AG04450 (cell line): ENCODE results near the gene ALG8. TPM values are rescaled to one million over a fixed set of nuclear protein-coding genes. Genes with fewer than 3 reads are reported as not detected.
A peak's percentile ranks its signal among the peaks of the same experiment; 100 is the strongest.

Source experiments
- CTCF ChIA-PET: fragments of 300-600, 350-600 bp; formaldehyde crosslinking; extraction: SDS; loops from one replicate; lab custom pipeline; 2022; ENCODE audit warnings: antibody characterized with exemption, inconsistent platforms; lab: Charles Lee
- POLR2A ChIA-PET: fragments of 350-600 bp; formaldehyde crosslinking; extraction: SDS; loops from one replicate; lab custom pipeline; 2021; ENCODE audit warnings: antibody characterized with exemption, inconsistent platforms; lab: Yijun Ruan, JAX
- DNase-seq: peaks from one replicate; pipeline ENCODE4 v3.0.0-alpha.2; 2011; ENCODE audit warnings: low read depth, low spot score
- H3K27ac ChIP-seq: one replicate; pipeline ENCODE4 v1.5.1; 2012; ENCODE audit warnings: low read depth, low read length, control low read depth
- H3K27me3 ChIP-seq: one replicate; pipeline ENCODE4 v1.6.0; 2012; ENCODE audit warnings: low read length; ENCODE audit not compliant: control insufficient read depth, insufficient read depth
- H3K4me3 ChIP-seq: 2 replicates; pipeline ENCODE4 v1.5.1; 2011; ENCODE audit warnings: mild to moderate bottlenecking, low read depth, low read length, control low read depth
- H3K9me3 ChIP-seq: 2 replicates; pipeline ENCODE4 v1.5.1; 2012; ENCODE audit warnings: low read length; ENCODE audit not compliant: control insufficient read depth, insufficient read depth
- polyA minus RNA-seq: library from RNA; depleted of rRNA, polyadenylated mRNA; stranded (reverse); fragments of >200 nt; gene quantifications from 2 replicates; pipeline ENCODE4 v1.2.3, GENCODE V29; 2011; rRNA and poly(A)+ RNA removed
- polyA plus RNA-seq: library from polyadenylated mRNA; depleted of rRNA; stranded (reverse); fragments of >200 nt; gene quantifications from 2 replicates; pipeline ENCODE4 v1.2.3, GENCODE V29; 2011; rRNA removed
- TF ChIP-seq, protein P1 (sequence below): IDR thresholded peaks from 2 replicates; pipeline ENCODE4 v1.5.1; 2011; ENCODE audit warnings: low read depth, low read length, control low read depth, inconsistent platforms

The ALG8 gene
- polyA plus RNA-seq (58.4 and 80.0 TPM in 2 replicates), polyA minus RNA-seq (26.1 and 44.5 TPM in 2 replicates)

DNA sequence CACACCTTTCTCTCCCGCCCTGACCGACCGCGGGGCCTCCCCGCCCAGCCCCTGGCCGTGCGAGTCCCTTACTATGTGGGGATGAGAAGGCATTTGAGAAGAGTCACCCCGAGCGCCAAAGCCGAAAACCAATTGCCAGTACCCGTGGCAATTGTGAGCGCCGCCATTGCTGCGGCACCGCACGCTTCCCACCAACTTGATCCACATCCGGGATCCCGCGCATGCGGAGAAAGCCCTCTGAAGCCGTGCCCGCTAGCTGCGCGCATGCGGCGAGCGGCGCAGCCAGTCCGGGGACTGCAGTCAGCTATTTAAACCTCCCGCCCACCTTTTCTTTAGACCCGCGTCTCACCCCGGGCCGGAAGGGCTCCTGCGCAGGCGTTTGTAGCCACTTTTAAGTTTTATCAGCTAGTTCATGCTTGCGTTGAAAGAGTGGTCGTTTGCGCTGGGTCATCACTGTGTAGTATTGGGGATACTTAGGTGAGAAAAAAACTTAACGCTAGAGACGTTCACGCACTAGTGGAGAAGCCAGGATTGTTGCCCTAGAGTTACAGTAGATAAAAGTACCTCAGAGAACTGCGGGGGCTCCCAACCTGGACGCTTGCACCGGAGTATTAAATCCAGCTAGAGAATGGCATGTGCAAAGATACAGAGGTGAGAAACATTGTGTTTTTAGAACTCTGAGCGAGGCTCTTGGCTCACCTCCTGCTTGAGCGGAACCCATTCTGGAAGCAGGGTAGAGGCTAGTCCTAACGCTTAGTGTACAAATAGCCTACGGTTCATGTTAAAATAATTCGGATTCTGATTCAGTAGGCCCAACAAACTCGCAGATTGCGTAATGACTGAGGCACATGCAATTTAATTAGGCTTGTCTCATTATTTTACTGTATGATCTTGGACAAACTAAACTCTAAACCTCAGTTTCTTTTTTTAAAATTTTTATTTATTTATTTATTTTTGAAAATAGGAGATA lies at the start of gene ALG8:
Gene ALG8 (minus strand): TSS at position 205 of the 970 bp plus-strand sequence. CDS start 38 bp downstream, at position 167.
- Histone ChIP-seq H3K9me3 (no peaks in the 10 kb centered on the region; the same call in 1 of the 2 replicates), H3K27ac (peak within 1 kb of the TSS; percentile 90), H3K4me3 (peak within 1 kb of the TSS; percentile 87), H3K27me3 (no peaks in the 10 kb centered on the region)
- TF ChIP-seq, protein P1, sequence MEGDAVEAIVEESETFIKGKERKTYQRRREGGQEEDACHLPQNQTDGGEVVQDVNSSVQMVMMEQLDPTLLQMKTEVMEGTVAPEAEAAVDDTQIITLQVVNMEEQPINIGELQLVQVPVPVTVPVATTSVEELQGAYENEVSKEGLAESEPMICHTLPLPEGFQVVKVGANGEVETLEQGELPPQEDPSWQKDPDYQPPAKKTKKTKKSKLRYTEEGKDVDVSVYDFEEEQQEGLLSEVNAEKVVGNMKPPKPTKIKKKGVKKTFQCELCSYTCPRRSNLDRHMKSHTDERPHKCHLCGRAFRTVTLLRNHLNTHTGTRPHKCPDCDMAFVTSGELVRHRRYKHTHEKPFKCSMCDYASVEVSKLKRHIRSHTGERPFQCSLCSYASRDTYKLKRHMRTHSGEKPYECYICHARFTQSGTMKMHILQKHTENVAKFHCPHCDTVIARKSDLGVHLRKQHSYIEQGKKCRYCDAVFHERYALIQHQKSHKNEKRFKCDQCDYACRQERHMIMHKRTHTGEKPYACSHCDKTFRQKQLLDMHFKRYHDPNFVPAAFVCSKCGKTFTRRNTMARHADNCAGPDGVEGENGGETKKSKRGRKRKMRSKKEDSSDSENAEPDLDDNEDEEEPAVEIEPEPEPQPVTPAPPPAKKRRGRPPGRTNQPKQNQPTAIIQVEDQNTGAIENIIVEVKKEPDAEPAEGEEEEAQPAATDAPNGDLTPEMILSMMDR: no peak
- CTCF ChIA-PET: interaction anchor here (1.1 to 1.3 kb wide), 2 partner anchors 363 to 425 kb away, joined by 3 to 6 read pairs; no protein-coding TSS in a partner anchor
- DNase-seq: peak; percentile 91
- POLR2A ChIA-PET: interaction anchor here (0.6 to 1.7 kb wide), 7 partner anchors 8 to 446 kb away, joined by 3 to 7 read pairs (median 4); partner anchors contain the start of genes INTS4, KCTD21, NDUFC2 and USP35

DNA sequence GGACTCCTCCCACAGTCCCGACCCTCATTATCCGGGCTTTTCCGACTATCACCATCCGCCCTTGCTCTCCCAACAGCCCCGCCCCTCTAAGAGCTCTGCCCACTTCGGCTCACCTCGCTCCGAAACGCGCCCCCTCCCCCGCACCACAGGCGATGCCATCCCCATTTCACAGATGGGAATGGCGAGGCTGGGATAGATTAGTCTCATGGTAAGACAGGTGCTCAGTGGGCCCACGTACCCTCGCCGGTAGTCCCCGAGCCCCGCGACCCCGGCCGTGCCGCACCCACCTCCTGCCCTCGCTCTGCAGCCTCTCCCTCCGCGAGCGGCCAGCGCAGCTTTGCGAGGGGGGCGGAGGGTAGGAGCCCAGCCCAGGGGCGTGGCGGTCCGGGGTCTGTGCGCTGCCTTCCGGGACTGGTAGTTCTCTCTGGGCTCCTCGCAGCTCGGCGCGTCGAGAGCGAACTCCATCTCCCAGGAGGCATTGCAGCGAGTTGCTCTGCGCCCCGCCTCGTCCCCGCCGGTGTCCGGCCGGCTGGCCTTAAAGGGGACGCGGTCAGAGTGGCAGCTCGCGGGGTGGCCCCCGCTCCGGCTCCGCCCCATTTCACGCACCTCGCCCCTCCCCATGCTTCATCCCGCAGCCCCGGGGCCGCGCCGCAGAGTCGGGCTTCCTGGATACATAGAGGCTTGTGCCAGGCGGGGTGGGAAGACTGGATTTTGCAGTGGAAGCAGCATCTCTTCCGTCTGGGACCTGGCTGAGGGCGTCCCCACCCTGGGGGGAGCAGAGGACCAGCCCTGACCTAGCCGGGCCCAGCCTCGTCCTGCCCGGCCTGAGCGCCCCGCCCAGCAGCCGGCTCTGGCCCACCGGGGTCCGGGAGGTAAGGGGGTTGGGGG lies 49.1 kb upstream of the ALG8 start, which contains the start of the genes KCTD21 and USP35:
Gene KCTD21 (minus strand): TSS at position 341 of the 888 bp plus-strand sequence. CDS start 14,072 bp downstream, outside the sequence.
Gene USP35 (plus strand): TSS at position 634 of the 888 bp plus-strand sequence. CDS start 7,327 bp downstream, outside the sequence.
- no peaks in the 10 kb centered on the region for H3K9me3 ChIP-seq
- no peaks in the 10 kb centered on the region for H3K27me3 ChIP-seq
- peak; percentile 91 for DNase-seq
- TF ChIP-seq, protein P1: no peak
- ChIA-PET CTCF (interaction anchor here (0.6 to 1.9 kb wide), 2 partner anchors 40 to 376 kb away, joined by 4 to 5 read pairs; no protein-coding TSS in a partner anchor), POLR2A (interaction anchor here (0.6 to 1.8 kb wide), 13 partner anchors 14 to 375 kb away, joined by 3 to 9 read pairs (median 4); partner anchors contain the start of genes ALG8, GAB2, INTS4 and RSF1)
- H3K4me3 ChIP-seq: peak within 1 kb of the TSS; percentile 82
- peak within 1 kb of the TSS; percentile 22 for H3K27ac ChIP-seq

DNA sequence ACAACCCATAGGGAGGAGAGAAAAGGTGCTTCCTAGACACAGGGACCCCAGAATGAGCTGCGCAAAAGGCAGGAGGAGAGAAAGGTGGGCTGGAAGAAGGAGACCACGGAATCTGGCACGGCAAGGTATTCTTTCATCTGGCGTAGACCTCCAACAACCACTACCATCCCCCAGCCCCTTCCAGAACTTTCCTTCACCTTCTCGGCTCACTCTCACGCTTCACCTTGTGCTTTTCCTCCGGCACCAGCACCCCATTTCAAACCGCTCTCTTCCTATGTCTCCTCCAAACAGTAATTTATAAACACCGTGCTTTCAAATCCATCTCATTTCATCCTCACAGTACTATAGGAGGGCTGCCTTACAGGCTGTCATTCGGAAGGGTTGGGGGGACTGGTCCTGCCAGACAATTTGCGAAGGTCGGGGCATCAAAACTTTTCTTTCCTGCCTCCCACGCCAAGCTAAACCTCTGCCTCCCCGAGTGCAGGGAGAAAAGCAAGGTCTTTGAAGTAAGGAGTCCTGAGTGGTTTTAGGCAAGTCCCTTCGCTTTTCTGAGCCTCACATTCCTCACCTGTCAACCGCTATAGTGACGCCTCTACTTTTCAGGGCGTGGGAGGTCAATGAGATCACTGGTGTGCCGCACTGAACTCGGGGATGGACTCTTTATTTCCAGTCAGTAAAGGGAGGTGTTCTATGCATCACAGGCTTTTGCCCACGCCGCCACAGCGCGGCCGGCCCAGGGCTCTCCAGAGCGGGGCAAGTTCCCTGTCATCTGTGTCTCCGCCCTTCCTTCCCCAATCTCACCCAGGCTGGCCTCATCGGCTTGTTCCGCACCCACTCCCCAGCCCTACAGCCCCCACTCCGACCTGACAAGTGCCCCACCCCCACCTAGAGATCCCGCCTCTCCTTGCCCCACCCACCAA lies 48.2 kb upstream of the ALG8 start:
- CTCF ChIA-PET: interaction anchor here (0.6 to 1.9 kb wide), 2 partner anchors 39 to 377 kb away, joined by 4 to 5 read pairs; no protein-coding TSS in a partner anchor
- no peak for DNase-seq
- Histone ChIP-seq H3K27me3 (no peaks in the 10 kb centered on the region), H3K27ac (peak overlapping the region; percentile 21), H3K9me3 (no peaks in the 10 kb centered on the region), H3K4me3 (peak overlapping the region; percentile 82)
- TF ChIP-seq, protein P1: no peak
- POLR2A ChIA-PET: interaction anchor here (0.6 to 1.8 kb wide), 13 partner anchors 13 to 376 kb away, joined by 3 to 9 read pairs (median 4); partner anchors contain the start of genes ALG8, GAB2, INTS4 and RSF1

DNA sequence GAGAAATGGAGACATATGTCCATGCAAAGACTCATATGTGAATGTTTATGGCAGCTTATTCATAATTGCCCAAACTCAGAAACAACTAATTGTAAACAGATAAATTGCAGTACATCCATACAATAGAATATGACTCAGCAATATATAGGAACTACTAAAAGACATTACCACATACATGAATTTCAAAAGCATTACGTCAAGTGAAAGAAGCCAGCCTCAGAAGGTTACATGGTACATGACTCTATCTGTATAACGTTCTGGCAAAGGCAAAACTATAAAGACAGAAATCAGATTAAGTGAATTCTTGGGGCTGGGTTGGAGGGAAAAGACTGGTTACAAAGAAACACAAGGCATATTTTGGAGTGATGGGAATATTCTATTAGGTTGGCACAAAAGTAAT lies 41.8 kb upstream of the ALG8 start:
- Histone ChIP-seq H3K27ac (no peak overlapping the region), H3K9me3 (no peaks in the 10 kb centered on the region), H3K27me3 (no peaks in the 10 kb centered on the region), H3K4me3 (no peak overlapping the region)
- TF ChIP-seq, protein P1: no peak
- CTCF ChIA-PET: no interaction called here
- POLR2A ChIA-PET: no interaction called here
- DNase-seq: no peak
